Muscle layer of colon (tissue), 2 donors: ENCODE results near the gene CNR2.
A peak's percentile ranks its signal among the peaks of the same experiment; 100 is the strongest.
"Not testable (repeated sequence)": the region's sequence is repeated elsewhere in the genome, so short reads cannot be mapped to it uniquely, and the experiment has no call there.

Experiments
- H3K27ac ChIP-seq: one replicate; pipeline ENCODE4 v1.7.0; 2013; ENCODE audit warnings: low read depth, mild to moderate bottlenecking, low read length, moderate library complexity
- H3K27me3 ChIP-seq, 2 donors: one replicate each; pipeline ENCODE4 v1.7.0; 2013; ENCODE audit warnings: low read length in 2 of 2, mild to moderate bottlenecking in 2 of 2; ENCODE audit not compliant: insufficient read depth in 2 of 2, control insufficient read depth in 1 of 2
- H3K36me3 ChIP-seq: one replicate; pipeline ENCODE4 v1.7.0; 2013; ENCODE audit warnings: mild to moderate bottlenecking, low read length; ENCODE audit not compliant: insufficient read depth
- H3K4me1 ChIP-seq: one replicate; pipeline ENCODE4 v1.7.0; 2013; ENCODE audit warnings: mild to moderate bottlenecking, low read length; ENCODE audit not compliant: insufficient read depth
- H3K4me3 ChIP-seq, 2 donors: one replicate each; pipeline ENCODE4 v1.7.0; 2013; ENCODE audit warnings: low read length in 2 of 2, low read depth in 1 of 2, mild to moderate bottlenecking in 1 of 2, moderate library complexity in 1 of 2
- H3K9ac ChIP-seq: one replicate; pipeline ENCODE4 v1.7.0; 2013; ENCODE audit warnings: low read length
- H3K9me3 ChIP-seq: one replicate; pipeline ENCODE4 v1.7.0; 2013; ENCODE audit warnings: mild to moderate bottlenecking, low read length
- donor health status: abdominal sarcoma.
- donor health status: Adenocarcinoma of cecum.

The CNR2 gene

GRCh38 chr1:23872421-23872820 is 40.7 kb downstream of the CNR2 start:
- Histone ChIP-seq H3K9me3 (no peaks in the 10 kb centered on the region), H3K27ac (no peak overlapping the region), H3K4me3 (no peak overlapping the region), H3K4me1 (peaks cover 2% of the 10 kb centered on the region), H3K36me3 (no peaks in the 10 kb centered on the region), H3K9ac (no peak overlapping the region), H3K27me3 (no peaks in the 10 kb centered on the region)

- no peaks in the 10 kb centered on the region for H3K9me3 ChIP-seq
- H3K4me3 ChIP-seq: peak overlapping the region in 1 of 2 donors; percentile 80
- peaks cover 11% of the 10 kb centered on the region for H3K4me1 ChIP-seq
- H3K36me3 ChIP-seq: peaks cover 6% of the 10 kb centered on the region
- no peak overlapping the region for H3K27ac ChIP-seq
- H3K27me3 ChIP-seq: no peaks in the 10 kb centered on the region
- no peak overlapping the region for H3K9ac ChIP-seq
Observed at GRCh38 chr1:23869051-23869450, 44.1 kb downstream of the CNR2 start.

DNA sequence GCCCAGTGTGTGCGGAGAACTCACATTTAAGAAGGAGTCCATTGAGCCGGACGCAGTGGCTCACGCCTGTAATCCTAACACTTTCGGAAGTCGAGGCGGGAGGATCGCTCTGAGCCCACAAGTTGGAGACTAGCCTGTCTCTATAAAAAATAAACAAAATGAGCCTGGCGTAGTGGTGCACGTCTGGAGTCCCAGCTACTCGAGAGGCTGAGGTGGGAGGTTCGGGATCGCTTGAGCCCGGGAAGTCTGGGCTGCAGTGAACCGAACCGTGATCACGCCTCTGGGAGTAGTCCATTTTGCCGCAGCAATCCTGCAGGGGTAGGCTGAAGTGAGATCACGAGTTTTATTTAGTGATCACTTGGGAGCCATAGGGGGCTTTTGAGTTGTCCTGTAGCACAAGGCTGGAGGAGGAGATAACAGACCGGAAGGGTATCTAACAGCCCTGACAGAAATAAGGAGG is 44.6 kb downstream of the CNR2 start:
- no peaks in the 10 kb centered on the region for H3K9me3 ChIP-seq
- H3K27ac ChIP-seq: peak overlapping the region; percentile 62
- H3K4me3 ChIP-seq: peak overlapping the region; percentile 80 to 92
- H3K4me1 ChIP-seq: peaks cover 11% of the 10 kb centered on the region
- H3K36me3 ChIP-seq: peaks cover 6% of the 10 kb centered on the region
- no peaks in the 10 kb centered on the region for H3K27me3 ChIP-seq
- H3K9ac ChIP-seq: peak overlapping the region; percentile 58

DNA sequence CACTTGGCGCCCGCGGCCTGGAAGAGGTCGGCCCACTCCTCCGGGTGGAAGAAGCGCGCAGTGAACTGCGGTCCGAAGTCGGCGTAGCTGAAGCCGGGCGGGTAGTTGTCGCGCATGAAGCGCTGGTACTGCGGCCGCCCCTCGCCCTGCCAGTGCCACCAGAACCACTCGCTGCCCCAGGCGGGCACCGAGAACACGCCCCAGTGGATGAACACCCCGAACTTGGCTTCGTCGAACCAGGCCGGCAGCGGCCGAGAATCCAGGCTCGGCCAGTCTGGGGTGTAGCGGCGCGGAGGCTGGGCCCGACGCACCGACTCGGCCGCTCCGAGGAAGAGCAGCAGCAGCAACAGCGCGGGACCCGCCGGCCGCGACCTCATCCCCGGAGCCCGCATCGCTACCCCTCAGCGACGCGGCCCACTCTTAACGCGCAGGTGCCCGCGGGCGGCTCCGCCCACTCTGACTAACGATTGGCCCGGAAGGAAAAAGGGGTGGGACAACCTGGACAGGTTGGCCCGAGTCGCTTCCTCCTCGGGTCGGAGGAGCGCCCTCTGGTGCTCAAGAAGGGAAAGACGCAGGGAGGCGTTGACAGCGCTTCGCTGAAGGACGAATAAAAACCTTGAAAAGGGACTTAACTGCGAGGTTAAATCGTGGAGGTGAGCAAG is 45.1 kb downstream of the CNR2 start, which contains the start of gene FUCA1:
FUCA1 (minus strand) TSS at position 396 of the 662 bp plus-strand sequence; CDS start at position 392, 4 bp downstream.
- Histone ChIP-seq H3K27ac (peak within 1 kb of the TSS; percentile 62), H3K4me1 (peaks cover 11% of the 10 kb centered on the region), H3K4me3 (peak within 1 kb of the TSS; percentile 80 to 92), H3K9ac (peak within 1 kb of the TSS; percentile 58), H3K9me3 (no peaks in the 10 kb centered on the region), H3K27me3 (no peaks in the 10 kb centered on the region), H3K36me3 (peaks cover 7% of the 10 kb centered on the region)

DNA sequence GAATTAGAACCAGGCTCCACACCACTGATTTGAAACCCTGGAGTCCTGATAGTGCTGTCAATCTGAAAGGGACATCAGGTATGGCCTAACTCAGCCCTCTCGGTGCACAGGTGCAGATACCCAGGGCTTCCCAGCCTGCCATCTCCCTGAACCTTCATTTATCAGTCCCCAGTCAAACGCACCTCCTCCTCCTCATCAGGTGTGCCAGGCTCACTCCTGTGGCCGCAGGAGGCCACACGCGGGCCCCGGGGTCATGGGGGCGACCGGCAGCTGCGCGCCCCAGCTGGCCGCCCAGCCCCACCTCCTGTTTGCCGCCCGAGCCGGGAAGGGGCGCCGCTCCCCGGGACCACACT is 45.6 kb downstream of the CNR2 start:
- H3K27me3 ChIP-seq: no peaks in the 10 kb centered on the region
- H3K4me1 ChIP-seq: peaks cover 11% of the 10 kb centered on the region
- H3K27ac ChIP-seq: peak overlapping the region; percentile 62
- peaks cover 12% of the 10 kb centered on the region for H3K36me3 ChIP-seq
- H3K9me3 ChIP-seq: no peaks in the 10 kb centered on the region
- H3K9ac ChIP-seq: peak overlapping the region; percentile 32
- H3K4me3 ChIP-seq: peak overlapping the region; percentile 80 to 92

GRCh38 chr1:23865543-23865930 is 47.6 kb downstream of the CNR2 start:
- Histone ChIP-seq H3K27ac (no peak overlapping the region), H3K36me3 (peaks cover 20% of the 10 kb centered on the region)

DNA sequence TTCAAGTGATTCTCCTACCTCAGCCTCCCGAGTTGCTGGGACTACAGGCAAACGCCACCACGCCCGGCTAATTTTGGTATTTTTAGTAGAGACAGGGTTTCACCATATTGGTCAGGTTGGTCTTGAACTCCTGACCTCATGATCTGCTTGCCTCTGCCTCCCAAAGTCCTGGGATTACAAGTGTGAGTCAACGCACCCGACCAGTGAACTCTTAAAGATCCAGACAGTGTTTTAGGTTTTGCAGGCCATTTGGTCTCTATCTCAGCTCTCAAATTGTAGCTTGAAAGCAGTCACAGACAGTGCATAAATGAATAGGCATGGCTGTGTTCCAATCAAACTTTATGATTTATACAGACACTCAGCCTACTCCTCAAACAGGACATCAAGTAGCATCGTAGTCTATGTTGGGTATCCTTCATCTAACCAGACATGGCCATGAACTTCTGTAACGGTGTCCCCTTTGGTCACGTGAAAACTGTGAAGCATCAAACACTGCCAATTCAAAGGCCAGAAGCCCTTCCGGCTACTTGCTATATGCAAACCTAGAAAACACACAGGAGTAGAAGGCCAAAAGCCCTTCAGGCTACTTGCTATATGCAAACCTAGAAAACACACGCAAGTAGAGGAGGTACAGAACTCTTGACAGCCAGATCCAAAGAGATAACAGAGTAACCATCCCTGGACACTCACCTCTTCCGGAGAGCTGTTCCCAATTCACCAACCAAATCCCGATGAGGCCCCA is 48.2 kb downstream of the CNR2 start:
- Histone ChIP-seq H3K36me3 (peaks cover 21% of the 10 kb centered on the region), H3K9me3 (no peaks in the 10 kb centered on the region), H3K9ac (no peak overlapping the region), H3K4me1 (peaks cover 11% of the 10 kb centered on the region), H3K27ac (no peak overlapping the region), H3K27me3 (no peaks in the 10 kb centered on the region), H3K4me3 (no peak overlapping the region)

More at GRCh38 chr1:23865543-23865930, 47.6 kb downstream of the CNR2 start:
- no peak overlapping the region for H3K9ac ChIP-seq
- H3K9me3 ChIP-seq: no peaks in the 10 kb centered on the region
- H3K4me3 ChIP-seq: no peak overlapping the region
- H3K27me3 ChIP-seq: no peaks in the 10 kb centered on the region
- H3K4me1 ChIP-seq: peaks cover 11% of the 10 kb centered on the region

DNA sequence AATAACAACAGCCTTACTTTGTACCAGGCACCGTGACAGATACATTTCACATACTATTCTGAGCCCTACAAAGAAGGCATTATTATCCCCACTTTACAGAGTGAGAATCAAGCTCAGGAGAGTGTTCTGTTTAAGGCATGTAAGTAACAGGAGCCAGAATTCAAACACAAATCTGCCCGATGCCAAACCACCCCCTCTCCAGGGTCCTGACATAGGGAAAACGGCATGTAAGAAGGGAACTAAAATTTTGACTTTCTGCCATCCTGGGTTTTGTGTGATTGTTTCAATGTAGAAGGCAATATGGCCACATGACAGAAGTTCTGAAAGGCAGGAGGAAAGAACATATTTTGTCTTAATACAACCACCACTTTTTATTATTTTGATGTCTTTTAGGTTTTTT is 50.5 kb downstream of the CNR2 start:
- H3K9ac ChIP-seq: no peak overlapping the region
- no peak overlapping the region for H3K4me3 ChIP-seq
- H3K27me3 ChIP-seq: no peaks in the 10 kb centered on the region
- H3K9me3 ChIP-seq: no peaks in the 10 kb centered on the region
- H3K4me1 ChIP-seq: peaks cover 11% of the 10 kb centered on the region
- H3K36me3 ChIP-seq: peaks cover 35% of the 10 kb centered on the region
- no peak overlapping the region for H3K27ac ChIP-seq

DNA sequence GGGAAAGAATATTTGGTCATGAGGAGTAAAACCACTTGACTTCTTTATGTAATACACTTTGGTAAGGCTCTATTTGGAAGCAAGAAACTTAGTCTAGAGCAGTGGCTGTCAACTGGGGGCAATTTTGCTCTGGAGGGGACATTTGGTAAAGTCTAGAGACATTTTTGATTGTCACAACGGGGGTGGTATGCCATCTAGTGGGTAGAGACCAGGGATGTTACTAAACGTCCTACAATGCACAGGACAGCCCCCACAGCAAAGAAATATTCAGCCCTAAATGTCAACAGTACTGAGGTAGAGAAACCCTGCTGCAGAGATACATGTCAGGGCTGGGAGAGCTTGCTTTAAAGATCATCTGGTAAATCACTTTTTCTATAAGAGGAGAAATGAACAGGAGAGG is 58.6 kb downstream of the CNR2 start:
- Histone ChIP-seq H3K4me1 (no peaks in the 10 kb centered on the region), H3K36me3 (peaks cover 20% of the 10 kb centered on the region), H3K4me3 (no peak overlapping the region), H3K27ac (no peak overlapping the region), H3K9ac (no peak overlapping the region), H3K9me3 (no peaks in the 10 kb centered on the region), H3K27me3 (no peaks in the 10 kb centered on the region)

DNA sequence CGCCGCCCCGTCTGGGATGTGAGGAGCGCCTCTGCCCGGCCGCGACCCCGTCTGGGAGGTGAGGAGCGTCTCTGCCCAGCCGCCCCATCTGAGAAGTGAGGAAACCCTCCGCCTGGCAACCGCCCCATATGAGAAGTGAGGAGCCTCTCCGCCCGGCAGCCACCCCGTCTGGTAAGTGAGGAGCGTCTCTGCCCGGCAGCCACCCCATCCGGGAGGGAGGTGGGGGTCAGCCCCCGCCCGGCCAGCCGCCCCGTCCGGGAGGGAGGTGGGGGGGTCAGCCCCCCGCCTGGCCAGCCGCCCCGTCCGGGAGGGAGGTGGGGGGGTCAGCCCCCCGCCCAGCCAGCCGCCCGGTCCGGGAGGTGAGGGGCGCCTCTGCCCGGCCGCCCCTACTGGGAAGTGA is 60.0 kb downstream of the CNR2 start:
- H3K36me3 ChIP-seq: peaks cover 11% of the 10 kb centered on the region
- not testable (repeated sequence) for H3K4me1 ChIP-seq, H3K4me3 ChIP-seq, H3K27ac ChIP-seq, H3K9ac ChIP-seq, H3K27me3 ChIP-seq, H3K9me3 ChIP-seq

DNA sequence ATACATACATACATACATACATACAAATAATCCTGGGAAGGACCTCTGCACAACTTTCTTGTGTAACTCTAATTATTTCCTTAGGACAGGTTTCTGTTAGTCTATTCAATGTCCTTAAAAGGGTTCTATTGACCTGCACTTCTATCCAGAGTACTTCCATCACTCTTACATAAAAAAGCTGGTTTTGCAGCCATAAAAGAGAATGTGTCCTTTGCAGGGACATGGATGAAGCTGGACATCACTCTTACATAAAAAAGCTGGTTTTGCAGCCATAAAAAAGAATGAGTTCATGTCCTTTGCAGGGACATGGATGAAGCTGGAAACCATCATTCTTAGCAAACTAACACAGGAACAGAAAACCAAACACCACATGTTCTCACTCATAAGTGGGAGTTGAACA is 61.8 kb downstream of the CNR2 start:
- H3K27me3 ChIP-seq, H3K4me3 ChIP-seq, H3K9me3 ChIP-seq, H3K27ac ChIP-seq, H3K9ac ChIP-seq, H3K4me1 ChIP-seq: not testable (repeated sequence)
- H3K36me3 ChIP-seq: peaks cover 13% of the 10 kb centered on the region
